Natural killer cell treated with Interleukin-12 subunit alpha and Interleukin-12 subunit beta and Interleukin-15 and Interleukin-18, amount 100 ng/mL, for 72 hours (primary cell): Measurements from ENCODE around the gene RFPL3. TPM values are rescaled to one million over a fixed set of nuclear protein-coding genes. Genes with fewer than 3 reads are reported as not detected.

ENCODE experiments used
- ATAC-seq, 2 donors: fragments of 150-1000 bp; cut with Tn5 transposase in 1 of 2; sonication (Bioruptor Pico), chemical (Tn5 transposase) in 1 of 2; 2 replicates each; pipeline ENCODE4 v1.10.0; 2021
- DNase-seq: peaks from one replicate; pipeline ENCODE4 v3.0.0; 2022; ENCODE audit warnings: low spot score
- H3K27ac Mint-ChIP-seq, 2 donors: 1 replicate in 1 of 2; 2 replicates in 1 of 2; pipeline ENCODE4 v1.8.0; 2022; ENCODE audit warnings: mixed read lengths in 2 of 2, mild to moderate bottlenecking in 1 of 2, moderate library complexity in 1 of 2
- H3K27me3 Mint-ChIP-seq, 2 donors: 1 replicate in 1 of 2; 2 replicates in 1 of 2; pipeline ENCODE4 v1.8.0; 2022; ENCODE audit warnings: mixed read lengths in 2 of 2
- H3K36me3 Mint-ChIP-seq: one replicate; pipeline ENCODE4 v1.8.0; 2022; ENCODE audit warnings: mixed read lengths
- H3K4me1 Mint-ChIP-seq, 2 donors: 1 replicate in 1 of 2; 2 replicates in 1 of 2; pipeline ENCODE4 v1.8.0; 2022; ENCODE audit warnings: low read depth in 2 of 2, mixed read lengths in 2 of 2, mild to moderate bottlenecking in 1 of 2
- H3K4me3 Mint-ChIP-seq: one replicate; pipeline ENCODE4 v1.8.0; 2022; ENCODE audit warnings: mixed read lengths
- H3K9me3 Mint-ChIP-seq: 2 replicates; pipeline ENCODE4 v1.8.0; 2022; ENCODE audit warnings: mixed read lengths
- total RNA-seq, 2 donors: library from RNA; stranded (reverse); gene quantifications; one replicate each; pipeline ENCODE4 v1.2.3, GENCODE V29; 2022

Gene RFPL3
- total RNA-seq, 2 donors from 2014 or later, result not detected

DNA sequence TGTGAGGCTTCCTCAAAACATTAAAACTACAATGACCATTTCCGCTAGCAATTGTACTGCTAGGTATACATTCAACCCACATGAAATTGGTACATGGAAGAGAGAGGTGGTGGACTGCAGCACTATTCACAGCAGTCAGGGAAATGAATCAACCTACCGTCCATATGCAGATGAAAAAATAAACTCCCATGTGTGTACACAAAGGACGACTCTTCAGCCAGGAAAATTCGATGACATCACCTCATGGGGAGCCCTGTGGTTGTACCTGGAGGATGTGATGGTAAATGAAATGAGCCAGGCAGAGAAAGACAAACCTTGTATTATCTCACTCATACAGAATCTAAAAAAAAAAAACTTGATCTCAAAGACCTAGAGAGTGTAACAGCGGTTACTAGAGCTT is 23.3 kb downstream of the RFPL3 start:
- H3K9me3 Mint-ChIP-seq, result no peaks in the 10 kb centered on the region
- no peak overlapping the region for H3K27ac Mint-ChIP-seq
- H3K36me3 Mint-ChIP-seq, result no peaks in the 10 kb centered on the region
- H3K4me1 Mint-ChIP-seq, result no peaks in the 10 kb centered on the region
- H3K27me3 Mint-ChIP-seq, result no peaks in the 10 kb centered on the region
- DNase-seq, result no peak
- no peak overlapping the region for H3K4me3 Mint-ChIP-seq
- ATAC-seq, result no peak

DNA sequence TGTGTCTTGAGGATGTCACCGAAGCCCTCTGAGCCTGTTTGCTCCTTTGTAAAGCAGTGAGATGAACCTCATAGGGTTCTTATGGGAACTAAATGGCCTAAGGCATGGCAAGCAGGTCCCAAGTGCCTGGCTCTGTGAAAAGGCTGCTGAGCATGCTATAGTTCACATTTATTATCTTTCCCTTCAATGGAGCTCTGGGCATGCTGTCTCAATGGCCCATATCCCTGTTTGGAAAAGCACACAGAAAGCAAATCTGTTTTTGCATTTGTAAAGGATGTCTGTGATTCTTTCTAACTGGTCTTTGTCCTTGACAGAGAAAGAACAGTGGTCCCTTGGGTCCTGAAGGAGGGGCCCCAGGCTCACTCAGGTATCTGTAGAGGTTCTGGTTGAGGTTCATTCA is 28.0 kb downstream of the RFPL3 start:
- no peaks in the 10 kb centered on the region for H3K27me3 Mint-ChIP-seq
- peaks cover 22% of the 10 kb centered on the region for H3K36me3 Mint-ChIP-seq
- H3K4me3 Mint-ChIP-seq, result no peak overlapping the region
- H3K27ac Mint-ChIP-seq, result no peak overlapping the region
- ATAC-seq, result no peak
- no peaks in the 10 kb centered on the region for H3K9me3 Mint-ChIP-seq
- DNase-seq, result no peak
- no peaks in the 10 kb centered on the region for H3K4me1 Mint-ChIP-seq

DNA sequence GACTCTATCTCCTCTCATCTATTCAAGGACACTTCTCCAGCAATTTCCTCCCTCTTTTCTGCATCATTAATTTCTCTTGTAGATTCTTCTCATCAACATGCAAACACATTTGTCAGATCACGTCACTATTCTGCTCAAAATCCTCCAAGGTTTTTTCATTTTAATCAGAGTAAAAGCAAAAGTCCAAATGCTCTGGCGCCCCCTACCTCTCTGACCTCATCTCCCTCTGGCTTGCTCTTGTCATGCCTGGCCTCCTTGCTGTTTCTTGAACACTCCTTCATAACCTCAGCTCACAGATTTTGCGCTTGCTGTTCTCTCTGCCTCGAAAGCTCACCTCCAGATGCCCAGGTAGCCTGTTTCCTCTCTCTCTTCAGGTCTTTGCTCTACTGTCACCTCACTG is 32.0 kb downstream of the RFPL3 start:
- no peaks in the 10 kb centered on the region for H3K27me3 Mint-ChIP-seq
- H3K4me1 Mint-ChIP-seq, result no peaks in the 10 kb centered on the region
- no peaks in the 10 kb centered on the region for H3K9me3 Mint-ChIP-seq
- ATAC-seq (no peak), DNase-seq (no peak)
- peaks cover 27% of the 10 kb centered on the region for H3K36me3 Mint-ChIP-seq
- H3K4me3 Mint-ChIP-seq, result no peak overlapping the region
- H3K27ac Mint-ChIP-seq, result no peak overlapping the region

DNA sequence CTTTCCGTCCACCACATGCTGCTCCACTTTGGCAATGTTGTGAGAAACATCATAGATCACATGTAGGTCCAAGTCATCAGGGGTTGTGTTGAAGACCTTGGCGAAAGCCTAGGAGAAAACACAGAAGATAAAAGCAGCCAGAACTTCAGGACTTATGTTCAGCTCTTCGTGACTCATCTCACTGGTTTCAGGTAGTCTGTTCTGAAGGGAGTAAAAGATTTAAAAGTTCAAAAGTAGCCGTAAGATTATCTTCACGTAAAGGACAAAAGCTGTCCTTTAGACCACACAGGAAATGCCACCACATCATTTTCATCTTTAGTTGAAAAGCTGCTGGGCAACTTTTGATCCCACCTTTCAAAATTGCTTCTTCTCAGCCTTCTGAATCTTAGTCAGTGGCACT is 37.4 kb downstream of the RFPL3 start:
- peak in 1 of 2 donors; percentile 44 for ATAC-seq
- H3K4me3 Mint-ChIP-seq, result no peak overlapping the region
- H3K9me3 Mint-ChIP-seq, result no peaks in the 10 kb centered on the region
- H3K27me3 Mint-ChIP-seq, result no peaks in the 10 kb centered on the region
- H3K36me3 Mint-ChIP-seq, result peaks cover 24% of the 10 kb centered on the region
- no peak for DNase-seq
- peak overlapping the region in 1 of 2 donors; percentile 28 for H3K27ac Mint-ChIP-seq
- H3K4me1 Mint-ChIP-seq, result no peaks in the 10 kb centered on the region

DNA sequence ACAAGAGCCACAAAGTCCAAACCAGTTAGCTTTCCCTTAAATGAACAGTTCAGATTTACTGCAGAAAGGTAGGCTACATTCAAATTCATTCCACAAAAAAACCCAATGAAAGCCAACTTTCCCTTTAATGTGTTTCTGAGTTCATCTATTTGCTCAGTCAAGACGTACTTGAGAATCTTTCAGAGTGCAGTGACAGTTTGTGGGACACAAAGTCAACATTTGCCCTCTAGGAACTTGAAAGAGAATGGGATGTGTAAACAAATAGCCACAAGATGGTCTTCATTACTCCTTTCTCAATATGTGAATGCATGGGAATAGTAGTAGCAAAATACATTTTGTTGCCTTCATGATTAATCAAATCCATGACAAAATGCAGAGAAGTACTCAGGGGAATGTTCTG is 38.6 kb downstream of the RFPL3 start:
- Mint-ChIP-seq H3K4me1 (no peaks in the 10 kb centered on the region), H3K4me3 (no peak overlapping the region), H3K27me3 (no peaks in the 10 kb centered on the region), H3K9me3 (no peaks in the 10 kb centered on the region), H3K36me3 (peaks cover 31% of the 10 kb centered on the region), H3K27ac (no peak overlapping the region)
- ATAC-seq, result no peak
- DNase-seq, result no peak

DNA sequence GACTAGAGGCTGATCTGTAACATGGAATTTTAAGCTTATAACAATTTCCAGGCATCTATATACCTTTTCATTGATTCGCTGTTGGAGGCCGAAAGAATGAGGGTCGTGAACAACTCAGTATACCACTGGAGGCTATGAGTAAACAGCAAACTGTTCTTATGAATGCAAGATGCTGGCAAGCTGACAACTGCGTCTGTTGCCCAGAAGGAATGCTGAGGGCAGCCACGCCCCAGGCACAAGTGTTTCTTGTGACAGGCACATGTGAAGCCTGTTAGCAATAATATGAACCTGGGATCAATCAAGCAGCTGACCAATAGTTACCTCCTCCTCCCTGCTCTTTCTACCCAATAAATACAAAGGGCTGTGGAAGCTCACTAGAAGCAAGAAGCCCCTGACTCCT is 39.1 kb downstream of the RFPL3 start:
- H3K4me3 Mint-ChIP-seq, result no peak overlapping the region
- H3K27ac Mint-ChIP-seq, result no peak overlapping the region
- H3K36me3 Mint-ChIP-seq, result peaks cover 33% of the 10 kb centered on the region
- DNase-seq (no peak), ATAC-seq (no peak)
- H3K27me3 Mint-ChIP-seq, result no peaks in the 10 kb centered on the region
- H3K9me3 Mint-ChIP-seq, result no peaks in the 10 kb centered on the region
- H3K4me1 Mint-ChIP-seq, result no peaks in the 10 kb centered on the region

DNA sequence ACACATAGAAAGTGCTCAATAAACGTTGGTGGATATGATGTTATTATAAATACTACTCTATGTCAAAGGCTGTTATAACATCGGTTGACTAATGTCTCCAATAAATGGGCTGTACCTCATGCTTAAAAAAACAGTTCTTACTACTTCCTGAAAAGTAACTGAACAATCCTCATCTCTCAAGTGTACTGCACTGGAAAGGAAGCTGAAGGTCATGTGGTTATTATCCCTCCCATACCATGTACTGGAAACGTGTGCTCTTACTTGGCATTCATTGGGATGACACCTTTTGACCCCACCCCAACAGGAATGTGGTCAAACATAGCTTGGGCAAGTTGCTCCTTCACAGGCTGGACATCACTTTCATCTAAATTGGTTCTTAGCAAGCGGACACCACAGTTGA is 43.8 kb downstream of the RFPL3 start:
- Mint-ChIP-seq H3K4me1 (no peaks in the 10 kb centered on the region), H3K9me3 (no peaks in the 10 kb centered on the region), H3K4me3 (no peak overlapping the region), H3K36me3 (peaks cover 37% of the 10 kb centered on the region), H3K27ac (no peak overlapping the region), H3K27me3 (no peaks in the 10 kb centered on the region)
- ATAC-seq, result no peak
- DNase-seq, result no peak

DNA sequence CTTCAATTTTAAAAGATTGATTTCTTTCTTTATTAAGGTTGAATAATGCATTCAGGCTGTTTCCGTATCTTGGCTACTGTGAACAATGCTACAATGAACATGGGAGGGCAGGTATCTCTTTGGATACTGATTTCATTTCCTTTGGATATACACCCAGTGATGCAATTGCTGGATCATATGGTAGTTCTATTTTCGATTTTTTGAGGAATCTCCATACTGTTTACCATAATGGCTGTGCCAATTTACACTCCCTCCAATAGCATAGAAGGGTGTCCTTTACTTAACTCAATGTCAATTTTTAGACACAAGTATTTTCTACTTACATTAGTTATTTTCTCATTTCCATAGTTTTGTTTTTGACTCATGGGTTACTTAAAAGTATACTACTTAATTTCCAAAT is 46.4 kb downstream of the RFPL3 start:
- no peaks in the 10 kb centered on the region for H3K9me3 Mint-ChIP-seq
- ATAC-seq (no peak), DNase-seq (no peak)
- no peak overlapping the region for H3K27ac Mint-ChIP-seq
- no peaks in the 10 kb centered on the region for H3K27me3 Mint-ChIP-seq
- H3K4me1 Mint-ChIP-seq, result peaks cover 13 to 20% of the 10 kb centered on the region in 2 donors
- H3K36me3 Mint-ChIP-seq, result peaks cover 53% of the 10 kb centered on the region
- no peak overlapping the region for H3K4me3 Mint-ChIP-seq

DNA sequence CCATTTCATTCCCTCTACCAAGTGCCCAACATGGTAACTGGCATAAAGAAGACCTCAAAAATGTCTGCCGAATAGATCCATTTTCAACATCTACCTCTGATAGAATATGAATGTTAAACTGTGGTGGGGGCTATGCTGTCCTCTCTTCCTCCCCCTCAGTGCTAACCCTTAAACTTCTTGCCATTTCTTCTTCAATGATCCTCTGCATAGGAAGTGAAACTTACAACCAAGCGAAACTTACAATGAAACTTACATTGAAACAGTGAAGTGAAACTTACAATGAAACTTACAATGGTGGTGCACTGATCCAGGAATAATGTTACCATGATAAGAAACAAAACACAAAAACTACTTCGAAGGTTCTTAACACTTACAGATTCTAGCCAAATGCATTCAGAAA is 49.6 kb downstream of the RFPL3 start:
- H3K36me3 Mint-ChIP-seq, result peaks cover 44% of the 10 kb centered on the region
- DNase-seq, result no peak
- no peak overlapping the region for H3K27ac Mint-ChIP-seq
- no peaks in the 10 kb centered on the region for H3K27me3 Mint-ChIP-seq
- peak overlapping the region; percentile 29 for H3K4me3 Mint-ChIP-seq
- ATAC-seq, result no peak
- peaks cover 23 to 34% of the 10 kb centered on the region in 2 donors for H3K4me1 Mint-ChIP-seq
- no peaks in the 10 kb centered on the region for H3K9me3 Mint-ChIP-seq

DNA sequence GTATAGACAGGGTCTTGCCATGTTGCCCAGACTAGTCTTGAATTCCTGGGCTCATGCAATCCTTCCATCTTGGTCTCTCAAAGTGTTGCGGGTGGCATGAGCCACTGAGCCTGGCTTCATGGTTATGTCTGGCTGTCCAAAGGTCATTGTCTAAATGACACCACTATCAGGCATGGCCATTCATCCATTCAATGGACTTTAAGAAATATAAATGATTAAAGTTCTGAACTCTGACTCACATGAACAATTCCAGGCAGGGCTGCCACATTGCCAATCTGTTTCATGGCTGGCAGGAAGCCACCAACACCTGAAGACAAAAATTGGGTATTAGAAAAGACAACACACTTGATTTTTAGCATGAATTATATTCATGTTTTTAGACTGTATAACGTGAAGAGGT is 50.3 kb downstream of the RFPL3 start:
- peaks cover 44% of the 10 kb centered on the region for H3K36me3 Mint-ChIP-seq
- H3K27ac Mint-ChIP-seq, result no peak overlapping the region
- H3K4me1 Mint-ChIP-seq, result peaks cover 26 to 41% of the 10 kb centered on the region in 2 donors
- H3K27me3 Mint-ChIP-seq, result no peaks in the 10 kb centered on the region
- ATAC-seq (no peak), DNase-seq (no peak)
- no peaks in the 10 kb centered on the region for H3K9me3 Mint-ChIP-seq
- H3K4me3 Mint-ChIP-seq, result no peak overlapping the region

DNA sequence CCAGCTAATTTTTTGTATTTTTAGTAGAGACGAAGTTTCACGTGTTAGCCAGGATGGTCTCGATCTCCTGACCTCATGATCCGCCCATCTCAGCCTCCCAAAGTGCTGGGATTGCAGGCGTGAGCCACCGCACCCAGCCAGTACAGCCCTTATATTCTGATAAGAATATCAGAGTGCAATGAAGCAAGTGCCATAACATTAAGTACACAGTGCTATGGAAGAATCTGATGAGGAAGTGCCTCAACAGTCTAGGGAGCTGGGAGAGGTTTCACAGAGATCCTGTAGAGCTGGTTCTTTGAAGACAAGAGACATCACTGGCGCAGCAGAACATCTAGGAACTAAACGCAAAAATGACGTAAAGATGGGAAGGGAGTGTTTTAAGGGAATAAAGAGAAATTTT is 52.3 kb downstream of the RFPL3 start:
- H3K27me3 Mint-ChIP-seq, result no peaks in the 10 kb centered on the region
- peak overlapping the region in 1 of 2 donors; percentile 97 for H3K27ac Mint-ChIP-seq
- peaks cover 28 to 44% of the 10 kb centered on the region in 2 donors for H3K4me1 Mint-ChIP-seq
- H3K4me3 Mint-ChIP-seq, result peak overlapping the region; percentile 96
- ATAC-seq, result no peak
- peaks cover 34% of the 10 kb centered on the region for H3K36me3 Mint-ChIP-seq
- no peak for DNase-seq
- H3K9me3 Mint-ChIP-seq, result no peaks in the 10 kb centered on the region

DNA sequence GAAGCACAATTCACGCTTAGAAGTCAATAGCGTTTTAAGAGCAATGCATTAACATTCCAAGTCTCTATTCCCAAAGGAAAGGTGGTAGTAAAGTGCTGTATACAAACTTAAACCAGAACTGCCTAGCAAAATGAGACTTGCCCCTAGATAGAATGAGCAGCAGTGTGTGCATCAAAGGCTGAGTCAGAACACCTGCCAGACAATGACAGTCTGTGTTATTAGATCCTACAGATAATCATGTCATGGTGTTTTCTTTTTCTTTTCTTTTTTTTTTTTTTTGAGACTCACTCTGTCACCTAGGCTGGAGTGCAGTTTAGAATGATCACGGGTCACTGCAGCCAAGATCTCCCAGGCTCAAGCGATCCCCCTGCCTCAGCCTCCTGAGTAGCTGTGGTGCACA is 52.8 kb downstream of the RFPL3 start:
- Mint-ChIP-seq H3K9me3 (no peaks in the 10 kb centered on the region), H3K27me3 (peaks cover 0 to 4% of the 10 kb centered on the region in 2 donors), H3K36me3 (peaks cover 32% of the 10 kb centered on the region), H3K4me1 (peaks cover 28 to 44% of the 10 kb centered on the region in 2 donors), H3K27ac (peak overlapping the region; percentile 79 to 97), H3K4me3 (peak overlapping the region; percentile 96)
- no peak for DNase-seq
- no peak for ATAC-seq

Other genes with a start within 250 kb of the RFPL3 start
- gene C22orf42, start 198.6 kb upstream of the RFPL3 start, total RNA-seq, result not detected
- not detected for gene RFPL2, start 152.8 kb upstream of the RFPL3 start, total RNA-seq
- not detected for gene SLC5A4, start 102.5 kb upstream of the RFPL3 start, total RNA-seq
- gene RTCB, start 54.4 kb downstream of the RFPL3 start, total RNA-seq, result 100 to 1,000 TPM in 1 of 2 donors, 10 to 100 TPM in 1; 85.2 to 114 TPM
- gene BPIFC, start 106.6 kb downstream of the RFPL3 start, total RNA-seq, result not detected
- gene FBXO7, start 116.9 kb downstream of the RFPL3 start, total RNA-seq, result 10 to 100 TPM; 79.5 to 91.7 TPM